ENCODE measurements around the gene SCRG1.

The SCRG1 gene

GRCh38 chr4:173371292-173372192 lies 27.4 kb downstream of the SCRG1 start:
- H3K27ac ChIP-seq (ENCODE audit: extremely low read depth, low read depth, low read length), result peak overlapping the region; percentile 80
- TF ChIP-seq IKZF3 (tag by site-specific recombination; IDR thresholded peaks at IDR 0.05), result 0 out of 2 replicates have a peak, but pooled peaks have one; percentile 30
- peak; percentile 38; the same call in 1 of the 2 replicates for TF ChIP-seq PRDM10 (tag by site-specific recombination; IDR thresholded peaks at IDR 0.05)
- peak; percentile 75 for TF ChIP-seq ZBTB17 (tag by site-specific recombination; IDR thresholded peaks at IDR 0.05)
- TF ChIP-seq ZNF600 (tag by site-specific recombination; IDR thresholded peaks at IDR 0.05), result peak; percentile 90
- TF ChIP-seq ZNF529 (tag by site-specific recombination; IDR thresholded peaks at IDR 0.05; ENCODE audit: insufficient replicate concordance), result no peak
- TF ChIP-seq ZNF366 (tag by site-specific recombination; conservative IDR thresholded peaks at IDR 0.05), result peak; percentile 73
- peak; percentile 86 for TF ChIP-seq FEZF1 (tag by site-specific recombination; IDR thresholded peaks at IDR 0.05)
- TF ChIP-seq, protein P1, sequence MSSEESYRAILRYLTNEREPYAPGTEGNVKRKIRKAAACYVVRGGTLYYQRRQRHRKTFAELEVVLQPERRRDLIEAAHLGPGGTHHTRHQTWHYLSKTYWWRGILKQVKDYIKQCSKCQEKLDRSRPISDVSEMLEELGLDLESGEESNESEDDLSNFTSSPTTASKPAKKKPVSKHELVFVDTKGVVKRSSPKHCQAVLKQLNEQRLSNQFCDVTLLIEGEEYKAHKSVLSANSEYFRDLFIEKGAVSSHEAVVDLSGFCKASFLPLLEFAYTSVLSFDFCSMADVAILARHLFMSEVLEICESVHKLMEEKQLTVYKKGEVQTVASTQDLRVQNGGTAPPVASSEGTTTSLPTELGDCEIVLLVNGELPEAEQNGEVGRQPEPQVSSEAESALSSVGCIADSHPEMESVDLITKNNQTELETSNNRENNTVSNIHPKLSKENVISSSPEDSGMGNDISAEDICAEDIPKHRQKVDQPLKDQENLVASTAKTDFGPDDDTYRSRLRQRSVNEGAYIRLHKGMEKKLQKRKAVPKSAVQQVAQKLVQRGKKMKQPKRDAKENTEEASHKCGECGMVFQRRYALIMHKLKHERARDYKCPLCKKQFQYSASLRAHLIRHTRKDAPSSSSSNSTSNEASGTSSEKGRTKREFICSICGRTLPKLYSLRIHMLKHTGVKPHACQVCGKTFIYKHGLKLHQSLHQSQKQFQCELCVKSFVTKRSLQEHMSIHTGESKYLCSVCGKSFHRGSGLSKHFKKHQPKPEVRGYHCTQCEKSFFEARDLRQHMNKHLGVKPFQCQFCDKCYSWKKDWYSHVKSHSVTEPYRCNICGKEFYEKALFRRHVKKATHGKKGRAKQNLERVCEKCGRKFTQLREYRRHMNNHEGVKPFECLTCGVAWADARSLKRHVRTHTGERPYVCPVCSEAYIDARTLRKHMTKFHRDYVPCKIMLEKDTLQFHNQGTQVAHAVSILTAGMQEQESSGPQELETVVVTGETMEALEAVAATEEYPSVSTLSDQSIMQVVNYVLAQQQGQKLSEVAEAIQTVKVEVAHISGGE (tag by site-specific recombination; conservative IDR thresholded peaks at IDR 0.05; ENCODE audit: low read depth), result peak; percentile 64
- TF ChIP-seq ZNF677 (tag by site-specific recombination; IDR thresholded peaks at IDR 0.05), result peak; percentile 97
- 0 out of 2 replicates have a peak, but pooled peaks have one; percentile 21 for TF ChIP-seq ZNF341 (tag by site-specific recombination; IDR thresholded peaks at IDR 0.05; ENCODE audit: low read depth)
- TF ChIP-seq ZNF501 (tag by site-specific recombination; IDR thresholded peaks at IDR 0.05), result peak; percentile 64; the same call in 1 of the 2 replicates
- no peak for TF ChIP-seq ZBTB10 (tag by site-specific recombination; IDR thresholded peaks at IDR 0.05)
- TF ChIP-seq MZF1 (tag by site-specific recombination; IDR thresholded peaks at IDR 0.05; ENCODE audit: borderline replicate concordance), result peak; percentile 84; the same call in 1 of the 2 replicates
- TF ChIP-seq PATZ1 (tag by site-specific recombination; IDR thresholded peaks at IDR 0.05), result peak; percentile 20; the same call in 1 of the 2 replicates
- no peak for TF ChIP-seq ZEB2 (tag by site-specific recombination; IDR thresholded peaks at IDR 0.05)
- peak; percentile 65 for TF ChIP-seq GLIS2 (tag by site-specific recombination; IDR thresholded peaks at IDR 0.05)
- no peak for TF ChIP-seq ZNF10 (tag by site-specific recombination; IDR thresholded peaks at IDR 0.05)
- peak; percentile 61 for TF ChIP-seq ZNF335 (tag by site-specific recombination; conservative IDR thresholded peaks at IDR 0.05)
- TF ChIP-seq, protein P2, sequence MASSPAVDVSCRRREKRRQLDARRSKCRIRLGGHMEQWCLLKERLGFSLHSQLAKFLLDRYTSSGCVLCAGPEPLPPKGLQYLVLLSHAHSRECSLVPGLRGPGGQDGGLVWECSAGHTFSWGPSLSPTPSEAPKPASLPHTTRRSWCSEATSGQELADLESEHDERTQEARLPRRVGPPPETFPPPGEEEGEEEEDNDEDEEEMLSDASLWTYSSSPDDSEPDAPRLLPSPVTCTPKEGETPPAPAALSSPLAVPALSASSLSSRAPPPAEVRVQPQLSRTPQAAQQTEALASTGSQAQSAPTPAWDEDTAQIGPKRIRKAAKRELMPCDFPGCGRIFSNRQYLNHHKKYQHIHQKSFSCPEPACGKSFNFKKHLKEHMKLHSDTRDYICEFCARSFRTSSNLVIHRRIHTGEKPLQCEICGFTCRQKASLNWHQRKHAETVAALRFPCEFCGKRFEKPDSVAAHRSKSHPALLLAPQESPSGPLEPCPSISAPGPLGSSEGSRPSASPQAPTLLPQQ (tag by site-specific recombination; IDR thresholded peaks at IDR 0.05), result peak; percentile 20; the same call in 1 of the 2 replicates
- 0 out of 2 replicates have a peak, but pooled peaks have one; percentile 66 for TF ChIP-seq ZFP37 (tag by site-specific recombination; IDR thresholded peaks at IDR 0.05)
- peak; percentile 92; the same call in 1 of the 2 replicates for TF ChIP-seq ZNF394 (tag by site-specific recombination; IDR thresholded peaks at IDR 0.05; ENCODE audit: borderline replicate concordance)
- no peak for TF ChIP-seq ZNF23 (tag by site-specific recombination; IDR thresholded peaks at IDR 0.05; ENCODE audit: borderline replicate concordance)

More at GRCh38 chr4:173371292-173372192, 27.4 kb downstream of the SCRG1 start:
- ChIA-PET POLR2A (interaction anchor here (0.6 to 5.6 kb wide), 10 partner anchors 26 to 110 kb away, joined by 3 to 246 read pairs (median 4); partner anchors contain the start of gene HMGB2), CTCF (interaction anchor here (0.6 to 0.7 kb wide), 2 partner anchors 13 to 104 kb away, joined by 3 read pairs; no protein-coding TSS in a partner anchor)
- Histone ChIP-seq H3K36me3 (ENCODE audit: control insufficient read depth in 2 of 2, insufficient read depth in 1 of 2, low read length in 2 of 2) (peaks cover 8 to 16% of the 10 kb centered on the region in 2 experiments; a peak in 2 of 3 replicates), H3K4me3 (ENCODE audit: low read depth, low read length) (peak overlapping the region; percentile 85), H3K4me1 (ENCODE audit: control insufficient read depth, insufficient read depth, low read length) (no peaks in the 10 kb centered on the region), H3K9me3 (ENCODE audit: control insufficient read depth, insufficient read depth, low read depth, low read length) (no peaks in the 10 kb centered on the region)

Measured in HEK293 (cell line).